Activated CD4-positive, alpha-beta memory T cell treated with anti-CD3 and anti-CD28 coated beads for 36 hours (primary cell): ENCODE data around the gene TMEM244. TPM values are rescaled to one million over a fixed set of nuclear protein-coding genes. Genes with fewer than 3 reads are reported as not detected.
"Not testable (repeated sequence)": the region's sequence is repeated elsewhere in the genome, so short reads cannot be mapped to it uniquely, and the experiment has no call there.

Experiments used
- CTCF ChIA-PET: fragments of 350-600 bp; sonication (Branson Sonifier 250); formaldehyde crosslinking; loops from one replicate; lab custom pipeline; 2021; ENCODE audit warnings: antibody characterized with exemption, inconsistent platforms; lab: Charles Lee
- POLR2A ChIA-PET: fragments of 350-600 bp; sonication (Branson Sonifier 250); formaldehyde crosslinking; loops from one replicate; lab custom pipeline; 2021; ENCODE audit warnings: antibody characterized with exemption; lab: Charles Lee
- DNase-seq: peaks from one replicate; pipeline ENCODE4 v3.0.0-alpha.2; 2020
- H3K27ac Mint-ChIP-seq: one replicate; pipeline ENCODE4 v1.8.0; 2021; ENCODE audit warnings: mixed read lengths
- H3K27me3 Mint-ChIP-seq: one replicate; pipeline ENCODE4 v1.8.0; 2021; ENCODE audit warnings: mixed read lengths
- H3K36me3 Mint-ChIP-seq: one replicate; pipeline ENCODE4 v1.8.0; 2021; ENCODE audit warnings: mixed read lengths
- H3K4me1 Mint-ChIP-seq: one replicate; pipeline ENCODE4 v1.8.0; 2021; ENCODE audit warnings: low read depth, mixed read lengths
- H3K4me3 Mint-ChIP-seq: one replicate; pipeline ENCODE4 v1.8.0; 2021; ENCODE audit warnings: mild to moderate bottlenecking, mixed read lengths
- H3K9me3 Mint-ChIP-seq: one replicate; pipeline ENCODE4 v1.8.0; 2021; ENCODE audit warnings: mixed read lengths
- intact Hi-C: fragments of 100-400 bp; cut with micrococcal nuclease; formaldehyde crosslinking; loops from one replicate; pipeline ENCODE4 v1.15.1; 2023
- total RNA-seq, 2 experiments: library from RNA; stranded (reverse); gene quantifications; one replicate each; pipeline ENCODE4 v1.2.3, GENCODE V29; 2021

Gene TMEM244
- total RNA-seq, 2 experiments from 2014 or later: not detected

DNA sequence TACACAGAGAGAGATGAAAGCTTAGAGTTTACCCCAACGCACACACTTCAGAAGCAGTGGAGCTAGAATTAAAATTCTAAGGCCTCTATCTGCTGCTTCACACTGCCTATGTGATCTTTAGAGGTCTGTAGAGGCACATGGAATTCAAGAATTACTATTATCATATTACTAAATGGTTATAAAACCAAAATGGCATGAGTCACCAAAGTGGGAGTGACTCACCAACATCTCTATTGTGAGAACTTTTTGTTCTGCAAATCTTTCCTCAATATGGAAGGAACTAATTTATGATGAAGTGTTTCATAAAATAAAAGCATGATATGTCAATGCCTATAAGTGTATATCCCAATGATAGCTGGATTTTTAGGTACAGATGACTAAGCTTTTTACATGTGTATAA, 28.5 kb upstream of the TMEM244 start:
- H3K4me1 Mint-ChIP-seq: peaks cover 5% of the 10 kb centered on the region
- intact Hi-C loops: no loop called here
- no peak overlapping the region for H3K4me3 Mint-ChIP-seq
- POLR2A ChIA-PET: no interaction called here
- H3K36me3 Mint-ChIP-seq: no peaks in the 10 kb centered on the region
- H3K27me3 Mint-ChIP-seq: no peaks in the 10 kb centered on the region
- no peak for DNase-seq
- no peaks in the 10 kb centered on the region for H3K9me3 Mint-ChIP-seq
- CTCF ChIA-PET: interaction anchor here (0.8 to 1.3 kb wide), 5 partner anchors 12 to 390 kb away, joined by 3 read pairs; no protein-coding TSS in a partner anchor
- H3K27ac Mint-ChIP-seq: no peak overlapping the region

DNA sequence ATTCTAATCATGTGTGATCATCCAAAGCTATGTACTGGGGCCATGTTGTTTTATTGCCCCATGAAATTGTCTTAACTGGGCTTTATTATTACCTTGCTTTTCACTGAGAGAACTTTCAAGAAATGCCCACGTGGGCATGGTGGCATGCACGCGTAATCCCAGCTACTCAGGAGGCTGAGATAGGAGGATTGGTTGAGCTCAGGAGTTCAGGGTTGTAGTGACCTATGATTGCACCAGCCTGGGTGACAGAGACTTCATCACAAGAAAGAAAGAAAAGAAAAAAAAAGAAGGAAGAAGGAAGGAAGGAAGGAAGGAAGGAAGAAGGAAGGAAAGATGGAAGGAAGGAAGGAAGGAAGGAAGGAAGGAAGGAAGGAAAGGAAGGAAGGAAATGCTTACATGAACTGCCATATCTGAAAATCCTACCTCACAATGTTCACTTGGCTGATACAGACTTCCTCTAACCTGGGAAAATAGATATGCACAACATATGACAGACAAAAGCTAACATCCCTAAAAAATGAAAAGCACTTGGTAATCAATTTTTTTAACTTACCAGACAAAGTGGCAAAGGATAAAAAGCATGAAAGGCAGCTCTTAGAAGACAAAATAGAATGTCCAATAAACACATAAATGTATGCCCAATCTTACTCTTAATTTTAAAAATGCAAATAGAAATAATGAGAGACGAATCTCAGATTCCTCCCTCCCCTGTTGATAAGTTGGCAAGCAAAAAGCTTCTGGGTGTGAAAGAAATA, 25.5 kb upstream of the TMEM244 start:
- Mint-ChIP-seq H3K9me3 (no peaks in the 10 kb centered on the region), H3K36me3 (no peaks in the 10 kb centered on the region), H3K27me3 (no peaks in the 10 kb centered on the region), H3K4me1 (peaks cover 9% of the 10 kb centered on the region), H3K4me3 (no peak overlapping the region), H3K27ac (no peak overlapping the region)
- intact Hi-C loops: no loop called here
- CTCF ChIA-PET: interaction anchor here (0.7 to 1.2 kb wide), 2 partner anchors 13 to 135 kb away, joined by 3 to 4 read pairs; no protein-coding TSS in a partner anchor
- DNase-seq: no peak
- POLR2A ChIA-PET: no interaction called here

DNA sequence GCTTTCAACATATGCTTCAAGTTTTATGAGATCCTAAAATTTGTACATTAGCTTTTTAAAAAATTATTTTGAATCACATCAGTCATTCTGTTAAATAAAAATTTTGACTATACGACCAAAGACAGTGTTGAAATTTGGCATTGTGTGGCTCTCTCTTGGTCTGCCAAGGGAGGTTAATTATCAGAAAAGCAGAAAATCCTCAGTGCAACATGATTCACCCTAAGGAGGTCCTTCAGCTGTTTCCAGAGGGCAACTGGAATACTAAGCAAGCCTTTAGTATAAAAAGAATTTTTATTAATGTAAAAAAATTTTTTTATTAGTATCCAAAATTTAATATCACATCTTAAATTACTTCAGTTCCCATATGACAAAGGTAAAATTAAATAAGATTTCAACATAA, 23.1 kb upstream of the TMEM244 start:
- ChIA-PET CTCF (interaction anchor here (1.4 kb wide), 1 partner anchor 137 kb away, joined by 6 read pairs; no protein-coding TSS in a partner anchor), POLR2A (no interaction called here)
- H3K27me3 Mint-ChIP-seq: peaks cover 2% of the 10 kb centered on the region

GRCh38 chr6:129882510-129883023, 21.5 kb upstream of the TMEM244 start:
- CTCF ChIA-PET: interaction anchor here (1.4 kb wide), 1 partner anchor 139 kb away, joined by 6 read pairs; no protein-coding TSS in a partner anchor
- no peak for DNase-seq
- H3K36me3 Mint-ChIP-seq: peaks cover 4% of the 10 kb centered on the region
- POLR2A ChIA-PET: no interaction called here
- peaks cover 19% of the 10 kb centered on the region for H3K9me3 Mint-ChIP-seq
- intact Hi-C loops: no loop called here
- H3K4me3 Mint-ChIP-seq: no peak overlapping the region
- no peak overlapping the region for H3K27ac Mint-ChIP-seq
- H3K4me1 Mint-ChIP-seq: peaks cover 4% of the 10 kb centered on the region
- H3K27me3 Mint-ChIP-seq: peaks cover 2% of the 10 kb centered on the region

More for the DNA sequence above, 23.1 kb upstream of the TMEM244 start:
- intact Hi-C loops: no loop called here
- Mint-ChIP-seq H3K9me3 (peaks cover 8% of the 10 kb centered on the region), H3K4me1 (peaks cover 4% of the 10 kb centered on the region), H3K4me3 (no peak overlapping the region), H3K27ac (no peak overlapping the region), H3K36me3 (no peaks in the 10 kb centered on the region)
- DNase-seq: no peak

GRCh38 chr6:129877894-129878293, 16.8 kb upstream of the TMEM244 start:
- DNase-seq, H3K4me3 Mint-ChIP-seq, H3K27me3 Mint-ChIP-seq, intact Hi-C loops, POLR2A ChIA-PET, H3K36me3 Mint-ChIP-seq, CTCF ChIA-PET, H3K27ac Mint-ChIP-seq: not testable (repeated sequence)
- peaks cover 19% of the 10 kb centered on the region for H3K9me3 Mint-ChIP-seq
- peaks cover 25% of the 10 kb centered on the region for H3K4me1 Mint-ChIP-seq

- H3K4me1 Mint-ChIP-seq: peaks cover 21% of the 10 kb centered on the region
- H3K4me3 Mint-ChIP-seq: no peak overlapping the region
- intact Hi-C loops: loop anchor here (2.0 kb wide), 1 partner anchor 15 kb away; the partner anchor contains the start of gene TMEM244
These were observed 14.8 kb upstream of the TMEM244 start for GRCh38 chr6:129875610-129876520.

DNA sequence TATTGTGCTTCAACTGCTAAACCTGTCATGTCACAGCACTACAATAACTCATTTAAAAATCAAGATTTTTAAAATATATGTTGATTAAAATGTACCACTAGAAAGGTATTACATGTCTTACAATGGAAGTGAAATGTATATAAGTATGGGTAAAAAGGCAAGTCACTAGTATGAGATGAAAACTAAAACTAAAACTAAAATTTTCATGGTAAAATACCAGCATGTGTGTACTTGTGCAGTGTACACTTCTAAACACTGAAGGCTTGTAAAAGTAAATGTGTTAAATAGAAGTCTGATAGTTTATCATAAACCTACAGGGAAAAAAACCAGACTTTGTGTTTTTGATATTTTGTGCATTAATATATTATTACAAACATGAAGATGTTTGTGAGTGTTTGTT, 13.7 kb upstream of the TMEM244 start:
- Mint-ChIP-seq H3K36me3 (peaks cover 4% of the 10 kb centered on the region), H3K4me1 (peaks cover 21% of the 10 kb centered on the region), H3K27me3 (no peaks in the 10 kb centered on the region), H3K27ac (no peak overlapping the region), H3K9me3 (peaks cover 11% of the 10 kb centered on the region), H3K4me3 (no peak overlapping the region)
- intact Hi-C loops: loop anchor here (2.0 kb wide), 1 partner anchor 14 kb away; the partner anchor contains the start of gene TMEM244
- DNase-seq: no peak
- CTCF ChIA-PET: interaction anchor here (0.6 kb wide), 1 partner anchor 109 kb away, joined by 5 read pairs; no protein-coding TSS in a partner anchor
- POLR2A ChIA-PET: no interaction called here

More at GRCh38 chr6:129875610-129876520, 14.8 kb upstream of the TMEM244 start:
- Mint-ChIP-seq H3K9me3 (peaks cover 16% of the 10 kb centered on the region), H3K27me3 (peaks cover 2% of the 10 kb centered on the region), H3K27ac (no peak overlapping the region), H3K36me3 (peaks cover 4% of the 10 kb centered on the region)
- no peak for DNase-seq
- CTCF ChIA-PET: interaction anchor here (0.5 to 1.2 kb wide), 5 partner anchors 12 to 119 kb away, joined by 3 to 4 read pairs (median 4); no protein-coding TSS in a partner anchor
- POLR2A ChIA-PET: interaction anchor here (0.7 to 1.0 kb wide), 2 partner anchors 15 to 203 kb away, joined by 3 to 4 read pairs; partner anchors contain the start of gene TMEM244

DNA sequence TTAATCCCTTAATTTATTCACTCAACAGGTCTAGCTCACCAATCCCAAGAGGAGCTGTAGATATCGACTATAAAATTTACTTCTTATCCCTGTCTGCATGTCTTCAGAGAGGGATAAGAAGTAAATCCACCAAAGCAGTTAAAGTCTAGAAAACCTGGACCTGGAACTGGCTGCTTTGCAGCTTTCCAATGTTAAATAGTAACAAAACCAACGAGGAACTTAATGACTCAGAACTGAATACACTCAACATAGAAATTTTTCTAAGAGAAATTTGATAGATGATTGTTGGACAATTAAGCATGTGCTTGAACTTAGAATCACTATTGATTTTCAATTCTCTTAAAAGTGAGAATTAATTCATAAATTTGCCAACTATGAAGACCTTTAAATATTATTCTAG, 11.5 kb upstream of the TMEM244 start:
- Mint-ChIP-seq H3K36me3 (no peaks in the 10 kb centered on the region), H3K4me1 (peaks cover 21% of the 10 kb centered on the region), H3K4me3 (no peak overlapping the region), H3K27ac (no peak overlapping the region), H3K27me3 (no peaks in the 10 kb centered on the region), H3K9me3 (no peaks in the 10 kb centered on the region)
- ChIA-PET CTCF (no interaction called here), POLR2A (no interaction called here)
- intact Hi-C loops: no loop called here
- DNase-seq: no peak

- DNase-seq: no peak
- POLR2A ChIA-PET: no interaction called here
- Mint-ChIP-seq H3K36me3 (no peaks in the 10 kb centered on the region), H3K9me3 (no peaks in the 10 kb centered on the region), H3K4me3 (no peak overlapping the region), H3K27ac (no peak overlapping the region), H3K4me1 (peaks cover 14% of the 10 kb centered on the region), H3K27me3 (no peaks in the 10 kb centered on the region)
- intact Hi-C loops: no loop called here
- CTCF ChIA-PET: no interaction called here
These were observed 10.1 kb upstream of the TMEM244 start for GRCh38 chr6:129871221-129871620.

DNA sequence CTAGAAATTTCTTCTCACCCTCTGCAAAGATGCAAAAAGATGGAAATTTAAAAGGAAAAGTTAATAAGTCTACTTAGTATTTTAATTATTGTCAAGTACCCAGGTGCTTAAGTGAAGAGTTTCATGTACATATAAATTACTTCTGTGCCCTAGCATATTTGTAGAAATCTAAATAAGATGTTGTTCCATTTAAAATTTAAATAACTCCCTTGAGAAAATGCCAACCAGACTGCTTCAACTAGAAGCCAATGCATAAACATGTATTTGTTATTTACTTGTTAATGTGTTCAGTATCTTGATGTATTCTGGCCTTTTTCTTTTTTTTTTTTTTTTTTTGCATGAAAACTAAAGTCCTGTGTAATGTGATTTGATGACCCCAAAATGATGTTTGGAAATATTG, 6.3 kb upstream of the TMEM244 start:
- H3K27ac Mint-ChIP-seq: no peak overlapping the region
- DNase-seq: no peak
- ChIA-PET POLR2A (no interaction called here), CTCF (no interaction called here)
- no peaks in the 10 kb centered on the region for H3K9me3 Mint-ChIP-seq
- H3K4me3 Mint-ChIP-seq: no peak overlapping the region
- H3K27me3 Mint-ChIP-seq: no peaks in the 10 kb centered on the region
- H3K36me3 Mint-ChIP-seq: no peaks in the 10 kb centered on the region
- H3K4me1 Mint-ChIP-seq: no peaks in the 10 kb centered on the region
- intact Hi-C loops: no loop called here

GRCh38 chr6:129866688-129867087, 5.6 kb upstream of the TMEM244 start:
- intact Hi-C loops: no loop called here
- no peak overlapping the region for H3K4me3 Mint-ChIP-seq
- H3K27ac Mint-ChIP-seq: no peak overlapping the region
- POLR2A ChIA-PET: no interaction called here
- H3K9me3 Mint-ChIP-seq: no peaks in the 10 kb centered on the region
- H3K27me3 Mint-ChIP-seq: no peaks in the 10 kb centered on the region
- CTCF ChIA-PET: no interaction called here
- no peak for DNase-seq
- H3K4me1 Mint-ChIP-seq: peaks cover 3% of the 10 kb centered on the region
- H3K36me3 Mint-ChIP-seq: no peaks in the 10 kb centered on the region

- intact Hi-C loops: no loop called here
- H3K4me3 Mint-ChIP-seq: no peak overlapping the region
- no peak for DNase-seq
- H3K9me3 Mint-ChIP-seq: no peaks in the 10 kb centered on the region
- H3K36me3 Mint-ChIP-seq: no peaks in the 10 kb centered on the region
- POLR2A ChIA-PET: no interaction called here
- H3K27me3 Mint-ChIP-seq: no peaks in the 10 kb centered on the region
- H3K4me1 Mint-ChIP-seq: peaks cover 6% of the 10 kb centered on the region
- no peak overlapping the region for H3K27ac Mint-ChIP-seq
- CTCF ChIA-PET: no interaction called here
These were observed 5.1 kb upstream of the TMEM244 start for GRCh38 chr6:129866256-129866655.
